Measurements from ENCODE around the gene SLC1A5. TPM values are rescaled to one million over a fixed set of nuclear protein-coding genes. Genes with fewer than 3 reads are reported as not detected.
"Not testable (repeated sequence)": the region's sequence is repeated elsewhere in the genome, so short reads cannot be mapped to it uniquely, and the experiment has no call there.

The SLC1A5 gene
- total and polyA plus RNA-seq, 4 donors: 38.2 to 216 (median 106) TPM

GRCh38 chr19:46812977-46813838 lies 24.8 kb upstream of the SLC1A5 start:
- Histone ChIP-seq H3K4me3 (no peak overlapping the region), H3K36me3 (ENCODE audit: control insufficient read depth in 4 of 4, insufficient read depth in 4 of 4, low read length in 4 of 4) (no peaks in the 10 kb centered on the region), H3K27me3 (ENCODE audit: control insufficient read depth in 3 of 3, insufficient read depth in 3 of 3, low read length in 2 of 3) (no peaks in the 10 kb centered on the region), H3K27ac (ENCODE audit: low read depth in 1 of 2, low read length in 1 of 2) (peak overlapping the region in 1 of 2 donors; percentile 67), H3K4me1 (ENCODE audit: control insufficient read depth in 5 of 5, insufficient read depth in 5 of 5, low read length in 5 of 5) (peaks cover 0 to 12% (median 3%) of the 10 kb centered on the region in 5 donors), H3K9ac (ENCODE audit: insufficient read depth in 1 of 2, low read length in 2 of 2) (no peak overlapping the region), H3K9me3 (ENCODE audit: control insufficient read depth in 4 of 4, insufficient read depth in 3 of 4, low read length in 3 of 4) (no peaks in the 10 kb centered on the region)
- ATAC-seq (ENCODE audit: insufficient read depth, low FRiP score) (peak; percentile 81), DNase-seq (peak in 1 of 3 donors; percentile 34)
- TF ChIP-seq CTCF (IDR thresholded peaks at IDR 0.05; ENCODE audit: control extremely low read depth, extremely low read depth): no peak
- WGBS, 2 donors: 50 to 82% methylated on average over 24 of the region's 24 CpGs

- Histone ChIP-seq H3K27me3 (ENCODE audit: control insufficient read depth in 3 of 3, insufficient read depth in 3 of 3, low read length in 2 of 3) (no peaks in the 10 kb centered on the region), H3K4me3 (no peak overlapping the region), H3K9me3 (ENCODE audit: control insufficient read depth in 4 of 4, insufficient read depth in 3 of 4, low read length in 3 of 4) (no peaks in the 10 kb centered on the region), H3K9ac (ENCODE audit: insufficient read depth in 1 of 2, low read length in 2 of 2) (no peak overlapping the region), H3K36me3 (ENCODE audit: control insufficient read depth in 4 of 4, insufficient read depth in 4 of 4, low read length in 4 of 4) (no peaks in the 10 kb centered on the region), H3K27ac (ENCODE audit: low read depth in 1 of 2, low read length in 1 of 2) (no peak overlapping the region), H3K4me1 (ENCODE audit: control insufficient read depth in 5 of 5, insufficient read depth in 5 of 5, low read length in 5 of 5) (peaks cover 0 to 12% (median 3%) of the 10 kb centered on the region in 5 donors)
- 78 to 93% methylated on average over 13 of the region's 13 CpGs for WGBS, 2 donors
- no peak for TF ChIP-seq CTCF (IDR thresholded peaks at IDR 0.05; ENCODE audit: control extremely low read depth, extremely low read depth)
- no peak for ATAC-seq (ENCODE audit: insufficient read depth, low FRiP score)
- no peak for DNase-seq
Measured at GRCh38 chr19:46809534-46810272, 21.3 kb upstream of the SLC1A5 start.

DNA sequence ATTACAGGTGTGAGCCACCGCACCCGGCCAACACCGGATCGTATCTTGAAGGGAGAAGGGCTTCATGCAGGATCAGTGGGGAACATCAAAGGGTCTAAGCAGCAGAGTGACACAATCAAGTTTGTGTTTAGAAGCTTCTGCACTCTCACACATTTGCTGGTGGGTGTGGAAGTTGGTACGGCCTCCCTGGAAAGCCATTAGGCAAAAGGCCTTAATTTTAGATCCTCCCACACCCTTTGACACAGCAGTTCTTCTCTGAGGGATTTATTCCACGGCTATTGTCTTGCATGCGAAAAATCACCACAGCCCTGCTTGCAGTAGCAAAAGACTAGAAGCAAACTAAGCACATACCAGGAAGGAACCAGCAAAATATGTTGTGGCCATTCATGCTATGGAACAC lies 18.3 kb upstream of the SLC1A5 start:
- Histone ChIP-seq H3K27ac (ENCODE audit: low read depth in 1 of 2, low read length in 1 of 2) (no peak overlapping the region), H3K27me3 (ENCODE audit: control insufficient read depth in 3 of 3, insufficient read depth in 3 of 3, low read length in 2 of 3) (no peaks in the 10 kb centered on the region), H3K4me1 (ENCODE audit: control insufficient read depth in 5 of 5, insufficient read depth in 5 of 5, low read length in 5 of 5) (no peaks in the 10 kb centered on the region), H3K9ac (ENCODE audit: insufficient read depth in 1 of 2, low read length in 2 of 2) (no peak overlapping the region), H3K9me3 (ENCODE audit: control insufficient read depth in 4 of 4, insufficient read depth in 3 of 4, low read length in 3 of 4) (no peaks in the 10 kb centered on the region), H3K4me3 (no peak overlapping the region), H3K36me3 (ENCODE audit: control insufficient read depth in 4 of 4, insufficient read depth in 4 of 4, low read length in 4 of 4) (no peaks in the 10 kb centered on the region)
- TF ChIP-seq CTCF (IDR thresholded peaks at IDR 0.05; ENCODE audit: control extremely low read depth, extremely low read depth): no peak
- 90 to 93% methylated on average over 7 of the region's 7 CpGs for WGBS, 2 donors
- DNase-seq (no peak), ATAC-seq (ENCODE audit: insufficient read depth, low FRiP score) (no peak)

- H3K4me3 ChIP-seq; ATAC-seq (ENCODE audit: insufficient read depth, low FRiP score); DNase-seq; H3K27ac ChIP-seq (ENCODE audit: low read depth in 1 of 2, low read length in 1 of 2); H3K4me1 ChIP-seq (ENCODE audit: control insufficient read depth in 5 of 5, insufficient read depth in 5 of 5, low read length in 5 of 5); H3K36me3 ChIP-seq (ENCODE audit: control insufficient read depth in 4 of 4, insufficient read depth in 4 of 4, low read length in 4 of 4); H3K9ac ChIP-seq (ENCODE audit: insufficient read depth in 1 of 2, low read length in 2 of 2); H3K27me3 ChIP-seq (ENCODE audit: control insufficient read depth in 3 of 3, insufficient read depth in 3 of 3, low read length in 2 of 3); H3K9me3 ChIP-seq (ENCODE audit: control insufficient read depth in 4 of 4, insufficient read depth in 3 of 4, low read length in 3 of 4): not testable (repeated sequence)
- 94 to 96% methylated on average over 4 of the region's 4 CpGs for WGBS, 2 donors
Measured at GRCh38 chr19:46804432-46804831, 16.0 kb upstream of the SLC1A5 start.
